Muscle layer of duodenum (tissue), 2 donors: ENCODE results near the gene ELOA.

Experiments
- H3K27ac ChIP-seq: one replicate; pipeline ENCODE4 v1.7.0; 2013; ENCODE audit warnings: mild to moderate bottlenecking, low read length
- H3K27me3 ChIP-seq: one replicate; pipeline ENCODE4 v1.7.0; 2013; ENCODE audit warnings: low read depth, mild to moderate bottlenecking, control low read depth, low read length
- H3K36me3 ChIP-seq, 2 donors: one replicate each; pipeline ENCODE4 v1.7.0; 2013; ENCODE audit warnings: low read length in 2 of 2, control low read depth in 1 of 2, mild to moderate bottlenecking in 1 of 2; ENCODE audit not compliant: insufficient read depth in 2 of 2, control insufficient read depth in 1 of 2
- H3K4me1 ChIP-seq, 2 donors: one replicate each; pipeline ENCODE4 v1.7.0; 2013; ENCODE audit warnings: low read length in 2 of 2, mild to moderate bottlenecking in 2 of 2, control low read depth in 1 of 2, moderate library complexity in 1 of 2; ENCODE audit not compliant: insufficient read depth in 2 of 2, control insufficient read depth in 1 of 2
- H3K4me3 ChIP-seq, 2 donors: one replicate each; pipeline ENCODE4 v1.7.0; 2013; ENCODE audit warnings: low read length in 2 of 2, low read depth in 1 of 2, mild to moderate bottlenecking in 1 of 2
- H3K9me3 ChIP-seq, 2 donors: one replicate each; pipeline ENCODE4 v1.7.0; 2013; ENCODE audit warnings: low read length in 2 of 2, control low read depth in 1 of 2, mild to moderate bottlenecking in 1 of 2; ENCODE audit not compliant: control insufficient read depth in 1 of 2
- donor health status: healthy.

ELOA gene

GRCh38 chr1:23743287-23744152 lies at the start of gene ELOA:
Gene ELOA (plus strand): TSS chr1:23743471. CDS start chr1:23743504, 33 bp downstream.
- Histone ChIP-seq H3K27me3 (no peaks in the 10 kb centered on the region), H3K27ac (peak within 1 kb of the TSS; percentile 62), H3K4me1 (peaks cover 6 to 23% of the 10 kb centered on the region in 2 donors), H3K36me3 (no peaks in the 10 kb centered on the region), H3K4me3 (peak within 1 kb of the TSS; percentile 85 to 96), H3K9me3 (no peaks in the 10 kb centered on the region)

DNA sequence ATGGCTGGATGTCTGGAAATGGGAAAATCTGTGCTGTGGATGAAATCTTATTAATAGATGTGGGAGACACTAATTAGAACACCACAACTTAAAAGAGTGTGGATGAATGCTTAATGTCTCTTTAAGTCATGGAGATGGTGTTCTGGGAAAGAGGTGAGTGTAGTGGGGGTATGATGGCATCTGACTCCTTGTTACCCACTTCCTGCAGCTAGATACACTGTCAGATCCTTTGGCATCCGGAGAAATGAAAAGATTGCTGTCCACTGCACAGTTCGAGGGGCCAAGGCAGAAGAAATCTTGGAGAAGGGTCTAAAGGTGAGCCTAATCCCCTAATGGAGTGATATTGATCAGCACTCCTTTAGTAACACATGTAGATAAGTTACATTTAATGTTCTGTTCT lies 49.7 kb upstream of the ELOA start:
- H3K4me1 ChIP-seq: peaks cover 12 to 41% of the 10 kb centered on the region in 2 donors
- H3K9me3 ChIP-seq: no peaks in the 10 kb centered on the region
- H3K4me3 ChIP-seq: peak overlapping the region in 1 of 2 donors; percentile 89
- H3K27ac ChIP-seq: no peak overlapping the region
- H3K36me3 ChIP-seq: peaks cover 51 to 53% of the 10 kb centered on the region in 2 donors
- no peaks in the 10 kb centered on the region for H3K27me3 ChIP-seq

- no peaks in the 10 kb centered on the region for H3K27me3 ChIP-seq
- H3K36me3 ChIP-seq: peaks cover 51 to 60% of the 10 kb centered on the region in 2 donors
- H3K4me1 ChIP-seq: peaks cover 12 to 41% of the 10 kb centered on the region in 2 donors
- H3K27ac ChIP-seq: no peak overlapping the region
- H3K4me3 ChIP-seq: no peak overlapping the region
- H3K9me3 ChIP-seq: no peaks in the 10 kb centered on the region
Observed at GRCh38 chr1:23694371-23694770, 48.9 kb upstream of the ELOA start.

DNA sequence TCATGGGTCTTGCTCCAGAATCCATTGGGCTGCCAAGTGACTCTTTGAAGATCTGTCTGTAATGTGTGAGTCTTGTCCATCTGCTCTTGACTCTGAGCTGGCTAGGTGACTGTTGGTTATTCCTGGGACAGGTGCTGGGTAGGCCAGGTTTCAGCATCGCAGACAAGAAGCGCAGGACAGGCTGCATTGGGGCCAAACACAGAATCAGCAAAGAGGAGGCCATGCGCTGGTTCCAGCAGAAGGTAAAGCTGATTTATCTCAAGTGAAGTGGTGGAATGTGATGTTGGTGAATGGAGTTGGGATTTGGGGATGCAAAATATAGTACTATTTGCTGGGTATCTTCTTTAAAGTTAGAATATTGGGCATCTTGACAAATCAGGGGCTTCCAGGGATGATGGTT lies 47.6 kb upstream of the ELOA start:
- no peak overlapping the region for H3K27ac ChIP-seq
- no peak overlapping the region for H3K4me3 ChIP-seq
- H3K4me1 ChIP-seq: peaks cover 12 to 41% of the 10 kb centered on the region in 2 donors
- H3K9me3 ChIP-seq: no peaks in the 10 kb centered on the region
- peaks cover 61 to 71% of the 10 kb centered on the region in 2 donors for H3K36me3 ChIP-seq
- H3K27me3 ChIP-seq: no peaks in the 10 kb centered on the region

GRCh38 chr1:23696335-23696989 lies 46.8 kb upstream of the ELOA start:
- Histone ChIP-seq H3K27ac (no peak overlapping the region), H3K27me3 (no peaks in the 10 kb centered on the region), H3K4me1 (peaks cover 12 to 41% of the 10 kb centered on the region in 2 donors), H3K4me3 (no peak overlapping the region), H3K9me3 (no peaks in the 10 kb centered on the region), H3K36me3 (peaks cover 61 to 72% of the 10 kb centered on the region in 2 donors)

GRCh38 chr1:23698466-23698865 lies 44.8 kb upstream of the ELOA start:
- Histone ChIP-seq H3K27ac (no peak overlapping the region), H3K36me3 (peaks cover 63 to 71% of the 10 kb centered on the region in 2 donors), H3K9me3 (no peaks in the 10 kb centered on the region), H3K27me3 (no peaks in the 10 kb centered on the region), H3K4me3 (no peak overlapping the region), H3K4me1 (peaks cover 1 to 28% of the 10 kb centered on the region in 2 donors)

- Histone ChIP-seq H3K9me3 (no peaks in the 10 kb centered on the region), H3K27ac (no peak overlapping the region), H3K27me3 (no peaks in the 10 kb centered on the region), H3K36me3 (peaks cover 52 to 63% of the 10 kb centered on the region in 2 donors), H3K4me3 (no peak overlapping the region), H3K4me1 (peaks cover 0 to 18% of the 10 kb centered on the region in 2 donors)
Observed at GRCh38 chr1:23699280-23700179, 43.7 kb upstream of the ELOA start.

- Histone ChIP-seq H3K36me3 (peaks cover 34 to 54% of the 10 kb centered on the region in 2 donors), H3K4me3 (no peak overlapping the region), H3K27me3 (no peaks in the 10 kb centered on the region), H3K9me3 (no peaks in the 10 kb centered on the region), H3K27ac (no peak overlapping the region), H3K4me1 (peaks cover 0 to 2% of the 10 kb centered on the region in 2 donors)
Observed at GRCh38 chr1:23701310-23701709, 42.0 kb upstream of the ELOA start.

DNA sequence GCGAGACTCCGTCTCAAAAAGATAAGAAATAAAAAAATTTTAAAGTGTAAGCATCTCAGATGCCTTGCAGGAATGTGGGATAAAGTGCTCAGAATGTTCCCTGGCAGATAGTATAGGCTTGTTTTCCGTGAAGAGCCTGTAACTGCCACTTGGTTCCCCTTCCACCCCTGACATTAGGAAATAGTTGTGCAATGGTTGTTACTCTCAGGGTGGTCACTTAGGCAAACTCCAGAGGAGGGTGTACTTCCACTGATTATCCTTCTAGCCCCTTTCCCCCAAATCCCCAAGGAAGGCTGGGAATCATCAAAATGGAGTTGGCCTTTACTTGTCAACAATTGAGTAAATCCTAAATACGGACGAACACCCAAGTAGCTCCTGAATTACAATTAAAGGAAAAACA lies 41.3 kb upstream of the ELOA start:
- Histone ChIP-seq H3K4me1 (no peaks in the 10 kb centered on the region), H3K36me3 (peaks cover 28 to 47% of the 10 kb centered on the region in 2 donors), H3K27ac (no peak overlapping the region), H3K4me3 (no peak overlapping the region), H3K9me3 (no peaks in the 10 kb centered on the region), H3K27me3 (no peaks in the 10 kb centered on the region)

- H3K27ac ChIP-seq: no peak overlapping the region
- no peak overlapping the region for H3K4me3 ChIP-seq
- H3K36me3 ChIP-seq: peaks cover 11 to 23% of the 10 kb centered on the region in 2 donors
Observed at GRCh38 chr1:23704834-23705495, 38.3 kb upstream of the ELOA start.

More at GRCh38 chr1:23704834-23705495, 38.3 kb upstream of the ELOA start:
- Histone ChIP-seq H3K9me3 (no peaks in the 10 kb centered on the region), H3K27me3 (no peaks in the 10 kb centered on the region), H3K4me1 (no peaks in the 10 kb centered on the region)
